Testis (tissue), 2 donors: ENCODE results near the gene TAS2R39.

ENCODE experiments used
- CTCF ChIP-seq, 3 experiments: fragments of 450-650 bp in 2 of 3; fragments of 200-600 bp in 1 of 3; sonication (generic) in 1 of 3; IDR thresholded peaks; one replicate each; pipeline ENCODE4 v1.5.1; 2016 to 2019; ENCODE audit warnings: antibody characterized with exemption in 3 of 3, mild to moderate bottlenecking in 2 of 3, moderate library complexity in 1 of 3
- POLR2A ChIP-seq: fragments of 450-650 bp; IDR thresholded peaks from one replicate; pipeline ENCODE4 v1.6.1; 2017; ENCODE audit warnings: antibody characterized with exemption, mild to moderate bottlenecking, moderate library complexity

DNA sequence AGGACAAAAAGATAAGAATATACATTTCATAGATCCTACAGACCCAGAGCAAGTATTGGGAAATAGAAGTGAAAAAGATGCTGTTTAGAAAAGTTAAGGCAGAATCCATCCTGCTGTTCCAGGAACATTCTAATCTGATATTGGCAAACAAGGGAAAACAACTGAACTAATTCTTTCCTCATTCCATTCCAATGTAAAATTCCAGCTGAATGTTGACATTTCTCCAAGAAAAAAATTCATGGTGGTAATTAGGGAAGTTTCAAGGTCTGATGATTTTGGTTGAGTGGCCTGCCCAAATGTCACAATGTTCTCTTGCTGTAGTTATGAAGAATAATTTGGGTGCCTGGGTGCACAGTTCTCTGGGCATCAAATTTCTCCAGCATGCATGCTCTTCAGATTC lies 36.1 kb upstream of the TAS2R39 start:
- TF ChIP-seq CTCF (IDR thresholded peaks at IDR 0.05) (no peak), POLR2A (no peak)
